Calu3 (cell line): ENCODE results near the gene KIAA0232. TPM values are rescaled to one million over a fixed set of nuclear protein-coding genes. Genes with fewer than 3 reads are reported as not detected.

Experiments
- BruUV-seq: library from RNA; stranded (reverse); fragments of 400-500 nt; replicated peaks from 2 replicates; lab custom pipeline; 2021; lab: Mats Ljungman, UMichigan
- CTCF ChIA-PET: fragments of 300-600 bp; sonication (Branson Sonifier 250); formaldehyde crosslinking; loops from one replicate; lab custom pipeline; 2022; ENCODE audit warnings: antibody characterized with exemption; lab: Charles Lee
- DNase-seq: peaks from one replicate; pipeline ENCODE4 v3.0.0; 2022
- H3K27ac Mint-ChIP-seq: one replicate; pipeline ENCODE4 v1.8.0; 2022; ENCODE audit warnings: mixed read lengths; ENCODE audit not compliant: unreplicated experiment
- H3K27me3 Mint-ChIP-seq: one replicate; pipeline ENCODE4 v1.8.0; 2022; ENCODE audit warnings: mixed read lengths; ENCODE audit not compliant: unreplicated experiment
- H3K36me3 Mint-ChIP-seq: one replicate; pipeline ENCODE4 v1.8.0; 2022; ENCODE audit warnings: mild to moderate bottlenecking, moderate library complexity, mixed read lengths; ENCODE audit not compliant: insufficient read depth, unreplicated experiment
- H3K4me1 Mint-ChIP-seq: one replicate; pipeline ENCODE4 v1.8.0; 2022; ENCODE audit warnings: mild to moderate bottlenecking, low read depth, mixed read lengths; ENCODE audit not compliant: unreplicated experiment
- H3K4me3 Mint-ChIP-seq: one replicate; pipeline ENCODE4 v1.8.0; 2022; ENCODE audit warnings: mild to moderate bottlenecking, low read depth, moderate library complexity, mixed read lengths; ENCODE audit not compliant: unreplicated experiment
- H3K9me3 Mint-ChIP-seq: one replicate; pipeline ENCODE4 v1.8.0; 2022; ENCODE audit warnings: low read depth, mixed read lengths; ENCODE audit not compliant: unreplicated experiment
- CTCF ChIP-seq: fragments of 200-600 bp; IDR thresholded peaks from one replicate; pipeline ENCODE4 v1.8.0; 2022; ENCODE audit warnings: antibody characterized with exemption; ENCODE audit not compliant: unreplicated experiment
- intact Hi-C: fragments of 100-400 bp; cut with micrococcal nuclease; formaldehyde crosslinking; loops from one replicate; pipeline ENCODE4 v1.10.0; 2022; ENCODE audit not compliant: unreplicated experiment
- total RNA-seq: library from RNA; stranded (reverse); gene quantifications from 2 replicates; pipeline ENCODE4 v1.2.3, GENCODE V29; 2022

The KIAA0232 gene
- total RNA-seq, 1 experiment from 2014 or later, result 17.7 TPM

GRCh38 chr4:6878451-6879059 lies 96.0 kb downstream of the KIAA0232 start:
- H3K4me1 Mint-ChIP-seq, result no peaks in the 10 kb centered on the region
- peaks cover 17% of the 10 kb centered on the region for H3K36me3 Mint-ChIP-seq
- H3K27ac Mint-ChIP-seq, result no peak overlapping the region
- H3K9me3 Mint-ChIP-seq, result no peaks in the 10 kb centered on the region
- H3K27me3 Mint-ChIP-seq, result no peaks in the 10 kb centered on the region
- no peak for DNase-seq
- TF ChIP-seq CTCF, result no peak
- no peak overlapping the region for H3K4me3 Mint-ChIP-seq
- BruUV-seq, result no TSS peak
- intact Hi-C loops, result no loop called here
- CTCF ChIA-PET, result no interaction called here

- Mint-ChIP-seq H3K27ac (no peak overlapping the region), H3K4me3 (no peak overlapping the region), H3K36me3 (peaks cover 17% of the 10 kb centered on the region), H3K9me3 (no peaks in the 10 kb centered on the region), H3K27me3 (no peaks in the 10 kb centered on the region), H3K4me1 (peaks cover 1% of the 10 kb centered on the region)
- intact Hi-C loops, result no loop called here
- CTCF ChIA-PET, result no interaction called here
- no peak for TF ChIP-seq CTCF
- no peak for DNase-seq
- no TSS peak for BruUV-seq
These were observed 98.2 kb downstream of the KIAA0232 start for GRCh38 chr4:6880691-6881090.

GRCh38 chr4:6881908-6882307 lies 99.4 kb downstream of the KIAA0232 start:
- CTCF ChIA-PET, result no interaction called here
- Mint-ChIP-seq H3K4me1 (peaks cover 7% of the 10 kb centered on the region), H3K36me3 (peaks cover 21% of the 10 kb centered on the region), H3K4me3 (no peak overlapping the region), H3K27me3 (no peaks in the 10 kb centered on the region), H3K27ac (no peak overlapping the region), H3K9me3 (no peaks in the 10 kb centered on the region)
- no peak for DNase-seq
- TF ChIP-seq CTCF, result no peak
- intact Hi-C loops, result no loop called here
- no TSS peak for BruUV-seq

- no peak overlapping the region for H3K4me3 Mint-ChIP-seq
- H3K27ac Mint-ChIP-seq, result no peak overlapping the region
- no peaks in the 10 kb centered on the region for H3K9me3 Mint-ChIP-seq
- peaks cover 7% of the 10 kb centered on the region for H3K4me1 Mint-ChIP-seq
- intact Hi-C loops, result no loop called here
- CTCF ChIA-PET, result no interaction called here
- H3K36me3 Mint-ChIP-seq, result peaks cover 18% of the 10 kb centered on the region
- no peaks in the 10 kb centered on the region for H3K27me3 Mint-ChIP-seq
- no TSS peak for BruUV-seq
- no peak for TF ChIP-seq CTCF
- no peak for DNase-seq
These were observed 101.9 kb downstream of the KIAA0232 start for GRCh38 chr4:6884341-6884870.
